Measurements from ENCODE around the gene SPEF2.

The SPEF2 gene

DNA sequence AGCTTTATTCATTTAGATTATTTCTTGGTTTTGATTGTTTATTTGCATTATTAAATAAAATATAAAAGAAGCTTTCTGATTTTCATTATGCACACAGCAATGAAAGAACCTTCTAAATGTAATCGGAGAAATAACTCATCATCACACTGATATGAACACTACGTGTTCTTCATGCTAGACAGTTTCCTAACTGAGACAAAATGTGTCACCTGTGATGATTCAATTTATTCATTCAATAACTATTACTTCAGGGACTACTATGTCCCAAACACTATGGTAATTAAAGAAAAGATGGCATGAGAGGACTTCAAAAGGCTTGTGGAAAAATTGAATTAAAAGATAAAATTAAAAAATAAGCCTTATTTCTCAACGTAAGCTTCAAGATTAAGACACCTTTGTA, 118.1 kb downstream of the SPEF2 start:
- DNase-seq = no peak

DNA sequence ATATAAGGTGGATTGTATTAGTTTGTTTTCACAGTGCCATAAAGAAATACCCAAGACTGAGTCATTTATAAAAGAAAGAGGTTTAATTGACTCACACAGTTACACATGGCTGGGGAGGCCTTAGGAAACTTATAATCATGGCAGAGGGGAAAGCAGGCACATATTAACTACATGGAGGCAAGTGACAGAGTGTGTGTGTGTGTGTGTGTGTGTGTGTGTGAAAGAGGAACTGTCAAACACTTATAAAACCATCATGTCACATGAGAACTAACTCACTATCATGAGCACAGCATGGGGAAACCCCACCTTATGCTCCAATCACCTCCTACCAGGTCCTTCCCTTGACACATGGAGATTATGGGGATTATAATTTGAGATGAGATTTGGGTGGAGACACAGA, 118.6 kb downstream of the SPEF2 start:
- DNase-seq = no peak

DNA sequence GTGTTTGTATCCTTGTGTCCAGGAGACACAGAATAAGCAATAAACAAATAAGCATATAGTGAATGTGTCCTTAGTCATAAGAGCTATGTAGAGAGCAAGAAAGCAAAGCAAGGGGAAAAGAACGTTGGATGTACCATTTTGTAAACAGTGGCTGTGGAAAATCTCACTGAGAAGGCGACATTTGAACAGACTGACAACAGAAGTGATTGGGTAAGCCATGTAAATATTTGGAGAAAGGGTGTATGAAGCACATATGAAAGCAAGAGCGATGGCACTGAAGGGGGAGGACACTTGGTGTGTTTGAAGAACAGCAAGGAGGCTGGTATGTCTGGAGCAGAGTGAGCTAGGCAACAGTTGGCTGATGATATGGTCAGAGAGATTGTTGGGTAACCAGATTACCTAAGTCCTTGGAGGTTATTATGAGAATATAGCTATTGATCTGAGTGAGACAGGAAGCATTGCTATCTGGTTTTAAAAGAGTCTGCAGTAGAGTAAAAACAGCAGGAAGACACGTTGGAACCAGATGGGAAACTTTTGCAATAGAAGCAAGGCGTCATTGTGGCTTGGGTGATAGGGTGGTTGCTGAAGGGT, 123.6 kb downstream of the SPEF2 start:
- peak; percentile 37 for DNase-seq

DNA sequence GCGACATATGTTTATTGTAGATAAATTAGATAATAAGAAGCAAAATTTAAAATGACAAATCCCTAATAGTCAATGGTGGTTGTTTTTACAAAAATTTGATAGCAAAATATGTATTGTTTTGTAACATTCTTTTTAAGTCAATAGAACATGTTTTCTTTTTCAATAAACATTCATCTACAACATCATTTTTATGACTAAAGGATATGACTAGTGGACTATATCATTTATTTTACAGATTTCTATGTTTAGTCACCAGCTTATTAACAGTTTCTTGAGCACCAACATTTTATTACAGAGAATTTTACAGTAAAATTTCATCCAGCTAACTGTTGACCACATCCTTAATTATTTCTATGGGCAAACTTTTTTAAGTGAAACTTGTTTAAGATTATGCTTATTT, 124.3 kb downstream of the SPEF2 start:
- DNase-seq = no peak

DNA sequence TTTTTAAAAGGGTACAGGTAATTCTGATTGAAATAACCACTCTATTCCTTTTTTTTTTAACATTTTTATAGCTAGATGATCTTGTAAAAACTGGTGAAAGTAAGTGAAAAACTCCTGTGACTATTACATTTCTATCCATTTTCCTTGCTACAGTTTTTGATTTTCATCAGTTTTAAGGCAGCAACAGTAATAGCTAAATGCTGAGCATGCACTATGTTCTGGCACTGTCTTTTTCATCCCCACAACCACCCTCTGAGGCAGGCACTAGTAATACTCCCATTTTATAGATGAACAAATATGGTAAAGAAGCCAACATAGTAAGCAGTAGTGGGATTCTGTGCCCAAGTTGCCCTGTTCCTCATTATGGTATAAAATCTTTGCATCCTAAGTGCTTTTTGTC, 126.0 kb downstream of the SPEF2 start:
- DNase-seq = no peak

DNA sequence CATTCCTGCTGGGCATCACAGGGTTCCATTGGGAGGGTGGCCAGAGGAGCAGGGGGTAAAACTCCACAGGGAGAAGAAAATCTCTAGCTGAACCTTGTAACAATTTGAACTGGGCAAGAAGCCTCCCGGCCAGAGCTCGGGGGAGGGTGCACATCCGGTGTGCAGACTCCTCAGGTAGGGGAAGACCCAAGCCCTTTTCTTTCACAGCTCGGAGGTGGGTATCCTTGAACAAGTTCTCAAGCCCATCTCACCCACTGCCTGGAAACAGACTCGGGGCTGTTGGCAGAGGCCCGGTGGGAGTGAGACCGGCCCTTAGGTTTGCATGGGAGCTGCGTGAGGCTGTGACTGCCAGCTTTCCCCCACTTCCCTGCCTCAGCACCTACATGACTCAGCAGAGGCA, 127.5 kb downstream of the SPEF2 start:
- no peak for DNase-seq

DNA sequence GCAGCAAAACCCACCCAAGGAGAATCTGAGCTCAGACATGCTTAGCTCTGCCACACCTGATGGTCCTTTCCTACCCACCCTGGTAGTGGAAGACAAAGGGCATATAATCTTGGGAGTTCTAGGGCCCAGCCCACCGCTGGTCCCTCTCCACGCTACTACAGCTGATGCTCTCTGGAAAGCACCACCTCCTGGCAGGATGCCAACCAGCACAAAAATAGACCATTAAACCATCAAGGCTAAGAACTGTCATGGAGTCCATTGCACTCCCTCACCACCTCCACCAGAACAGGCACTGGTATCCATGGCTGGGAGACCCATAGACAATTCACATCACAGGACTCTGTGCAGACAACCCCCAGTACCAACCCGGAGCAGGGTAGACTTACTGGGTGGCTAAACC, 128.0 kb downstream of the SPEF2 start:
- DNase-seq = no peak

DNA sequence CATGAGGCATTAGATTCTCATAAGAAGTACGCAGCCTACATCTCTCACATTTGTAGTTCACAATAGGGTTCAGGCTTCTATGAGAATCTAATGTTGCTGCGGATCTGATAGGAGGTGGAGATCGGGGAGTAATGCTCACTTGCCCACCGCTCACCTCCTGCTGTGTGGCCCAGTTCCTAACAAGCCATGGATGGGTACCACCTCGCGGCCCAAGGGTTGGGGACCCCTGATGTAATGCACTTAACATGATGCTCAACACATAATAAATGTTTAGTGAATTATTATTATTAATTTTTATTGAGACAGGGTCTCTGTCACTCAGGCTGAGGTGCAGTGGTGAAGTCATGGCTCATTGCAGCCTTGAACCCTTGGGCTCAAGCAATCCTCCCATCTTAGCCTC, 134.3 kb downstream of the SPEF2 start:
- no peak for DNase-seq

DNA sequence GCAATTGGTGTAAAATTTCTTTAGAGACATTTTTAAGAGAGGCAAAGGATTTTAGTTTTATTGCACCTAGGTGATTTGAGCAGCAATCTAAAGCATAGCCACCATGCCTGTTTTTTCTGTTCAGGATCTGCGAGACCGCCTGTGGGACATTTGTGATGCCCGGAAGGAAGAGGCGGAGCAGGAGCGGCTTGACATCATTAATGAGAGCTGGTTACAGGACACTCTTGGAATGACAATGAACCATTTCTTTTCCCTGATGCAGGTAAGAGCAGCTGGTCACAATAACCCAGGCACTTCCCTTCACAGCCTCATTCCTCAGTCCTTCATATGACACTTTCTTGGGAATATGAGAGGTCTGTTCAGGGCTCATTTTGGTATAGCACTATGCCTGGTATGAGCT, 135.8 kb downstream of the SPEF2 start:
- no peak for DNase-seq

DNA sequence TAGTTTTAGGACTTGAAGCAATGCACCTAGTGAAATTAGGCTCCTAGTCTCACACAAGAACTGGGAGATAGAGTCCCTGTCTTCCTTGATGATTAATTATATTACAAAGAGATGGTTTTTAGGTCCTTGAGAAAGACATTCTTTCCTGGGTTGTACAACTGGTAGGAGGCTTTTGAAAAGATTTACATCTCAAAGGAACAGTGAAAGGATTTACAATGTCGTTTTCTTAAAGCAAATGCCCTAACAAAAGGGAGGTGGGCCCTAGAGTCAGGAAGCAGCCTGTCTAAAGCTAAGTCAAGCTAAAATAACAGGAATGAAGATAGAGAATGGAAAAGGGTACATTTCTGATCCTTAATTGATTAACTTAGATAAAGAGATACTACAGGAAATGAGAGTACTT, 136.8 kb downstream of the SPEF2 start:
- DNase-seq = no peak

DNA sequence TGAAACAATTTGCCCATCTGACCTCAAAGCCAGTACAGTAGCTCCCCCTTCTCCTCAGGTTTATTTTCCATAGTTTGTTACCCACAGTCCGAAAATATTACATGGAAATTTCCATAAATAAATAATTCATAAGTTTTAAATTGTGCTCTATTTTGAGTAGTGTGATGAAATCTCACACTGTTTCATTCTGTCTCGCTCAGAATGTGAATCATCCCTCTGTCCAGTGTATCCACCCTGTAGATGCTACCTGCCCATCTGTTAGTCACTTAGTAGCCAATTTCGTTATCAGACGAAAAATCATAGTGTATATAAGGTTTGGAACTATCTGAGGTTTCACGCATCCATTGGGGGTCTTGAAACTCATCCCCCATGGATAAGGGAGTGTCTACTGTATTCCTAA, 138.3 kb downstream of the SPEF2 start:
- DNase-seq = no peak

DNA sequence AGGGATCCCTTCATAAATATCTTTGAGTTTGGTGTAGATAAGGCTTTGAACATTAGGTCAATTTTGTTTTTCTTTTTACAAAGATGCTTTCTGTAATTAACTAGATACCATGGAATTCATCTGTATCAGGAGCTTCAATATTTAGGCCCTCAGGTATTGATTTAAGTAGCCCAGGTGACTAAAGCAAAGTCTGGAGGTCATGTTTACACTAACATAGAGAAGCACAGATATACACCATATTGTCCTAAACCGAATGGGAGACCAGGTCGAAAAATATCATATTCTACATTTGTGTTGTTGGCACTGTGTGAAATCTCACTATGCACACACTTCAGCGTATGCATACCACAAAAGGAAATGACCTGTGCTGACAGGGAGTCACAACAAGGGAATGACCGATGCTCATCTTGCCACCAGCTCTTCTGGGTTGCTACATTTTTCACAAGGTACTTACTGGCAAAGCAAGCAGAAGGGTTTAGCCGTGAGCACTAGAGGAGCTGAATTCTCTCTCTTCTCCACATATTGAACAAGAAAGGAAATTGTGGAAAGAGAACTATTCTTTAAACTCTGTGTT, 140.6 kb downstream of the SPEF2 start:
- no peak for DNase-seq

DNA sequence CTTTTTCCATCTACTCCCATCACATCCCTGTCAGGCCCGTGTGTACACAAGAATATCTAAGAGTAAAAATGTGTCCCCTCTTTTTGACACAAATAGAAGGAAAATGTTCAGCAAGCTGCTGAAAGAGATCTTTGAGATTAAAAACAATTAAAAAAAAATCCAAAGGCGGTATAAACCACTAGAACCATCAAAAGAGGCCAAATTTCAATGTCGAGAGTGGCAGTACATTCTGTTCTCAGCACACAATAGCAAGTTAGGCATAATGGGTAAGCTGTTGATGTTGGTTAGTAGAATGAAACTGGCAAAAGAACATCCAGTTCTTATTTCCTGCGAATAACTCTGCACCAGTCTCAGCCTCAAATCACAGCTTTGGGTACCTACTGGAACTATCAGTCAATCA, 143.9 kb downstream of the SPEF2 start:
- DNase-seq = no peak

DNA sequence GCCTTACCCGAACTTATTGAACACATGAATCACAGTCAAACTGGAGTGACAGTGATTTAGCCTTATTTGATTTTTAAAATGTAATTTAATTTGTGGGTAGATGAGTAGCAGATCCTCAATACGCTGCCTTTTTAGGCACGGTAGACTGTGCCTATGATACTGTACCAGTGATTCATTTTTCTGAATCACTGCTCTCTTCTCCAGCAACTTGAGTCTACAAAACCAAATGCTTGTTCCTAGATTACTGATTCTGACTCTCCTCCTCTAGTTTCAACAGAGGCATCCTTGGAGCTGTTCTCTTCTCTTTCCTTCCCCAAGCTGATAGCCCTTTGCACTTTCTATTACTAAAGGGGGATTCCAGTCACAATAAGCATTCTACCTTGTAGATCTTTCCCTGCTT, 144.7 kb downstream of the SPEF2 start:
- no peak for DNase-seq

DNA sequence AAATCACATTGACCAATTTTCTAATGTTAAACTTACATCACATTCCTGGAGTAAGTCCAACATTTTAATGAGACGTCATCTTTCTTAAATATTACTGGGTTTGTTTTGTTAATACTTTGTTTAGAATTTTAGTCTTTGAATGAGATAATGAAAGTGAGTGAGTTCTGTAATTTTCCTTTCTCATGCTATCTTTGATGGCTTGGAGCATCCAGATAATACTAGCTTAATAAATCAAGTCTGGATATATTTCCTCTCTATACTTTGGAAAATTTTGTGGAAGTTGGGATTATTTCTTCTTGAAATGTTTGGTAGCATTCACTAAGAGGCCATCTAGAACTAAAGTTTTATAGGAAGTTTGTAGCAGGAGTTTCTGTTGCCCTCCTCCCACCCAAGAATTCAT, 148.3 kb downstream of the SPEF2 start:
- DNase-seq = no peak

DNA sequence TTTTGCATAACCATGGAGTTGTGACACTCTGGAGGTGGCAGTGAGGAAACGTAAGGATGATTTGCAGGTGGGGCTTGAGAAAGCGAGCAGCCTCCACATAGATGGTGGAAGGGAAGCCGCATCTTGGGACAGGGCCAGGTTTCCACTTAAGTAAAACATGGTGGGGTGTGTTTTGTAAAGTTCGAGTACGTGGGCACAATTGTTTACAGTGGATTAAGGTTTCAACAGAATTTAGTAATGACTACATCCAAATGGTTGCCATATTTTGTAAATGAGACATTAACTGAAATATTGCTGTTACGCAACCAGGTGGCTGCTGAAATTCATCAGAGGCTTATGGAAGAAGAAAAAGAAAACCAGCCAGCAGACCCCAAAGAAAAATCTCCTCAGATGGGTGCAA, 153.6 kb downstream of the SPEF2 start:
- peak; percentile 81 for DNase-seq

DNA sequence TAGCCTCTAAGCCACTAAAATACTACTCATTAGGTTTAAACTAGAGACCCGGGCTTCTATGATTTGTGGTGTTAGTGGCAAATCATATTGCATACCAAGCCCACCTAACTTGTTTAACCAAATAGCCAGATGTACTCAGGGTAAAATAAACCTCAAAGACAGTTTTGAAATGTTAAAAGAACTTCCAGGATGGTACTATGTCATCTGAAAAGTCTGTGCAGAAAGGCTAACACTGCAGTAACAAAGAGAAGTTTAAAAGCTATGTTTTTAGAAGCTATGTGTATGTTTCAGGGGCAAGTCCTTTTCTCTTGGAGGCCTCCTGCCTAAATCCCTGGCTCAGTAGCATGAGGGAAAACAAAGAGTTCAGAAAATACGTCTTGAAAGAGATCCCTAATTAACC, 154.2 kb downstream of the SPEF2 start:
- no peak for DNase-seq

DNA sequence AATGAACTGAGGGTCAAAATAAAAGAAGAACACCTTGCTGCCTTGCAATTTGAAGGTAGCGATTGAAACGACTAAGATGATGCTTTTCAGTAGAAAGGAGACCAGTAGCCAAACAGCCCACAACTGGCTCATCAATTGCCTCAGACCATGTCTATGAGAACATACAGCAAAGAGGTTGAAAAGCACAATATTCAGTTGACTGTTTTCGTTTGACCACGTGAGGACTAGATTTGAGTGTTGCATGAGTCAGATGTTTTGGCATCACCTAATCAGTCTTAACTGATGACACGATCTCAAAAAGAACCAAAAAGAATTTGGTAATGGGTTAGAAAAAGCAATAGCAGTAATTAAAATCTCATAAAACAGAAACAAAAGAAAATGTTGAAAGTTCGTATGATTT, 156.3 kb downstream of the SPEF2 start:
- DNase-seq = peak; percentile 49

DNA sequence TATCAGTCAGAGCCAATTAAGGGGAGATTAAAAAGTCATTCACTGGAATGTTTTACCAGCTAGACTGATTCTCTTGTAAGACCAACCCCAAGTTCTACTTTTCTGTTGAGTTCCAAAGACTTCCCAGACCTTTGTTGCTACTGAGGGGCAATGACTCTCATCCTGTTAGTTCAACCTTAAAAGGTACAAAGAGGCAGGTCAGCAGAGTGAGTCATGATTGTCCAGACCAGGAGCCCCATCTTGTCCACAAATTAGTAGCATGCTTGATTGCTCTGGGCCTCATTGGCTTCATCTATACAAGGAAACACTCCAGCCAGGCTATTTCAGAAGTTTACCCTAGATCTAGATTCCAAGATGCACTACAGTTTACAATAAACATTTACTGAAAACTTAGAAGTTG, 159.1 kb downstream of the SPEF2 start:
- no peak for DNase-seq

DNA sequence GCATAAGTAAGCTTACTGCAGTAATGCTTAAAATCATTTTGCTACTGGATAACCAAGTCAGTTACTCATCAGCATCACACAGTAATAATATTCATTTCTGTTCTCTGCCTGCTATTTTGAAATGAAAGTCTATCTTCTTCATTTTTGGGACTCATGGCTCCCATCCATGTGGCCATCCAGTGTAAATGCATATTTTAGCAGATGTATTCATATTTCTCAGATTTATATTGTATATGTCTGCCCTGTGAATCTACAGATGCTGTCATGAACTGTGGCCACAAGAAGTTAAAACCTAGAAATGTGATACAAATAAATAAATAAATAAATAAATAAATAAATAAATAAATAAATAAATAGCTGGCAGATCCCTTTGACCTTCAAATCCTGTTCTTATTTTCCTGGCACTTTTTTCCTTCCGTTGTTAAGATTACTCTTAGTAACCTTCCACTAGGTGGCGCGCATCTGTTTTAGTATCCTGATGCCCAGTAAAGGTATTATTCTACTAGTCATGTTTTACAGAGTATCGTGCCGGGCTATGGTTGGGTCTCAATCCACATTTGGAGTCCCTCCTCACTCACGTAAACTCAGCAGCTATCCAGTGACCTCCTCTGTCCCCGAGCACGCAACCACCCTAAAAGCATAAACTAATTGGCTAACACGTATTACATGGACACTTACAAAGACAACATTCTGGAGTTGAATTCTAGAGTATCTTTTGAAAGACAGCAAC, 159.9 kb downstream of the SPEF2 start:
- DNase-seq = peak; percentile 79

DNA sequence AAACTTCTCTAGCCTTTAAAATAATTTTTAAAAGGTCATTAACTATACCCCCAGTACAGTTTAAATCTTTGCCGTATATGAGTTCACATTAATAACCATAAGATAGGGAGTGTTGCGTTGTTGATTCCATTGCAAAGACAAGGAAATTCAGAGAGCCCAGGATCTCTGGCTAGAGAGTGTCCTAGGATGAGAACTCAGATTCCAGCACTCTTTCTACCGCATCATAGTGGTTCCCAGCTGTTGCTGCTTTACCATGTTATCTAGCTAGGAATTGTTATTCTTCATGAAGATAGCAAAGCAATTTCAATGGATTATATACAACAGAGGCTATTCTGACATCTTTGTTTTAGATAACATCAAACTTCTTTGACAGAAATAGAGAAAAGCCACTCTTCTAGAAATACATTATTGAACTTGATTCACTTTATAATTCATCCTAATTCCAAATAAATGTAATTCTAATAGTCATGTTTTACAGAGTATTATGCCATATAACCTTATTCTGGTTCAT, 160.7 kb downstream of the SPEF2 start:
- DNase-seq = no peak

DNA sequence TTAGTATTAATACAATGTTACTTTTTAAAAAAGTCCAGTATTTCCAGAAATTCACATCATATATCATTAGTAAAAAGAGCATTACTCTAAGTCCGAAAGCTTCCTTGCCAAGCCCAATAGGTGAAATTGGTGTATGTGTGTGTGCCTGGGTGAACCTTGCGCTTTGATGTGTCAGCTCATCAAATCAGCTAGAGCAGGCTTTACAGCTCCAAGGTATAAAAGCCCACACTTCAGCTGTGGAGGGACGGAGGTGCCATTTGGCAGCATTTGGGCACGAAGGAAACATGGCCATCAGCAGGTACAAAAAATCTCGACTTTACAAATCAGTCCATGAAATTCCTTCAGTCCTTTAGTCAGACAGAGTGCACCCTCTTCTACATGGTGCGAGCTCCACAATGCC, 162.6 kb downstream of the SPEF2 start:
- no peak for DNase-seq

DNA sequence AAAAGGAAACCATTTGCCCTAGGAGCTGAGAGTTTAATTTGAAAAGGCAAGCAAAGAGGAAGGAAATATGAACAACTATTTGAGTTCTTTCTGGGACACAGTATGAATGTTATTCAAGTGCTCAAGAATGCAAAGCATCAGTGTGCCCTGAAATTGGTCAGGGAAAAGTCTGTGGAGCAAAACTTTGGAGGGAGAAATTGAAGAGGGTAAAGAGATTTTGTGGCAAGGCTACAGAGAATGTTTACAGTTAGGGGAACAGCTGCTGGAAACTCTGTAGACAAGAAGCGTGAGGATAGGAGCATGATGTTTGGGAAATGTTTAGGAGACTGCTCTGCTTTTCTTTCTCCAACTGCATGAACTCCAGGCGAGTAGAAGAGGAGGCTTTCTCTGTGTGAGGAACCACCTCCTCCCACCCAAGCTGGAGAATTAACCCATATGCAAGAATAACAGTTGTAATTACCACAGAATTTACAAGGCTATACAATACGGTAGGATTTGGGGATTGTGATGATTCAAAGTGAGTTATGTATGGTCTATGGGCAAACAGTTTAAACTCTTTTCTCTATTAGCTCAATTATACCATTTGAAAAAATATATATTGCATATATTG, 163.6 kb downstream of the SPEF2 start:
- peak; percentile 58 for DNase-seq

DNA sequence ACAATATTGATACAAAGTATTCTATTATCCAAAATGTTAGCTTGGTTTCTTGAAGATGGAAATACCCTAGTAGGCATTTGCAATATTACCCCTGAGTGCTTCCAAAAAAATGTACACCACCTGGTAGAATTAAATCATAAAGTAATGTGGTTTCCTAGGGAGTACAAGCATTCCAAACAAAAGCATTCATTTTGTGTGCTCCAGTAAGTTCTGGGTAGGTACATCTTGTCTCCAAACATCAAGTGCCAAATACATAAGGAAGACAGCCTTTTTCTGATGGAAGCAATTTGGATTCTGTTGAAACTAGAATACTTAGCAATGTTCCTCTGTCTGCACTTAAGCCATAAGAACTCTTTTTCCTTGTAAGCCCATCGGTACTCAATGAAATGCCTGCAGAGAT, 165.9 kb downstream of the SPEF2 start:
- DNase-seq = peak; percentile 46
